GM12875 (cell line): ENCODE results near the gene SAMD4B.

ENCODE experiments used
- H3K4me3 ChIP-seq: one replicate; pipeline ENCODE4 v1.5.1; 2011; ENCODE audit warnings: low read depth, low read length, control low read depth
- TF ChIP-seq, protein P1 (sequence below): IDR thresholded peaks from 2 replicates; pipeline ENCODE4 v1.5.1; 2011; ENCODE audit warnings: low read depth, mild to moderate bottlenecking, control low read depth, inconsistent platforms, low read length, moderate library complexity, borderline replicate concordance; ENCODE audit not compliant: insufficient read depth

The SAMD4B gene

DNA sequence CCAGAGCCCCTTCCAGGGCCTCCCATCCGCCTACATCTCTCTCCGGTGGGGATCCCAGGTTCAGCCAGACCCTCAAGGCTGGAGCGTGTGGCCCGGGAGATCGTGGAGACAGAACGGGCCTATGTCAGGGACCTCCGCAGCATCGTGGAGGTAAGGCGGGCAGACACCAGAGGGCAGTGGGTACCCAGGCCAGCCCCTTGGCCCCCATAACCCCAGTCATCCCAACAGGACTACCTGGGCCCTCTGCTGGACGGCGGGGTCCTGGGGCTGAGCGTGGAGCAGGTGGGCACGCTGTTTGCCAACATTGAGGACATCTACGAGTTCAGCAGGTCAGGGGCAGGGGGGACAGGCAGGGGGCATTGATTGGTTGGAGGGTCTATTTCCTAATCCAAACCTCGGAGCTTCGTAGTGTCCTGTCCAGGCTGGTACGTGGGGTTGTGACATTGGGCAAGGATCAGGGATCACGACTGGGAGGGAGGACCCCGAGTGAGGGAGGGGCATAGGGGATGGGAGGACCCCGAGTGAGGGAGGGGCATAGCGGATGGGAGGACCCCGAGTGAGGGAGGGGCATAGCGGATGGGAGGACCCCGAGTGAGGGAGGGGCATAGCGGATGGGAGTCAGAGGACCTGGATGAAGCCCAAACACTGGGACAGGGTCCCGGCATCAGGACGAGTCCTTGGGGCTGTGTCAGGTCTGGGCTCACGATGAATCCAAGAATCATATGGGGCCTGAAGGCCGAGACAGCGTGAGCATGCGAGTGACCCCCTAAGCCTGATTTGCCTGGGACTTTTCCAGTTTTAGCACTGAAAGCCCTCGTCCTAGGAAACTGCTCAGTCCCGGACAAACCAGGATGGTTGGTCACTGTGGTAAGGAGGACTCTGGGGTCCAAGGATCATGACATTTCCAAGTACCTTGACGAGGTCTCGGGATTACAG, 73.2 kb downstream of the SAMD4B start:
- TF ChIP-seq, protein P1, sequence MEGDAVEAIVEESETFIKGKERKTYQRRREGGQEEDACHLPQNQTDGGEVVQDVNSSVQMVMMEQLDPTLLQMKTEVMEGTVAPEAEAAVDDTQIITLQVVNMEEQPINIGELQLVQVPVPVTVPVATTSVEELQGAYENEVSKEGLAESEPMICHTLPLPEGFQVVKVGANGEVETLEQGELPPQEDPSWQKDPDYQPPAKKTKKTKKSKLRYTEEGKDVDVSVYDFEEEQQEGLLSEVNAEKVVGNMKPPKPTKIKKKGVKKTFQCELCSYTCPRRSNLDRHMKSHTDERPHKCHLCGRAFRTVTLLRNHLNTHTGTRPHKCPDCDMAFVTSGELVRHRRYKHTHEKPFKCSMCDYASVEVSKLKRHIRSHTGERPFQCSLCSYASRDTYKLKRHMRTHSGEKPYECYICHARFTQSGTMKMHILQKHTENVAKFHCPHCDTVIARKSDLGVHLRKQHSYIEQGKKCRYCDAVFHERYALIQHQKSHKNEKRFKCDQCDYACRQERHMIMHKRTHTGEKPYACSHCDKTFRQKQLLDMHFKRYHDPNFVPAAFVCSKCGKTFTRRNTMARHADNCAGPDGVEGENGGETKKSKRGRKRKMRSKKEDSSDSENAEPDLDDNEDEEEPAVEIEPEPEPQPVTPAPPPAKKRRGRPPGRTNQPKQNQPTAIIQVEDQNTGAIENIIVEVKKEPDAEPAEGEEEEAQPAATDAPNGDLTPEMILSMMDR = no peak
- H3K4me3 ChIP-seq = no peak overlapping the region

DNA sequence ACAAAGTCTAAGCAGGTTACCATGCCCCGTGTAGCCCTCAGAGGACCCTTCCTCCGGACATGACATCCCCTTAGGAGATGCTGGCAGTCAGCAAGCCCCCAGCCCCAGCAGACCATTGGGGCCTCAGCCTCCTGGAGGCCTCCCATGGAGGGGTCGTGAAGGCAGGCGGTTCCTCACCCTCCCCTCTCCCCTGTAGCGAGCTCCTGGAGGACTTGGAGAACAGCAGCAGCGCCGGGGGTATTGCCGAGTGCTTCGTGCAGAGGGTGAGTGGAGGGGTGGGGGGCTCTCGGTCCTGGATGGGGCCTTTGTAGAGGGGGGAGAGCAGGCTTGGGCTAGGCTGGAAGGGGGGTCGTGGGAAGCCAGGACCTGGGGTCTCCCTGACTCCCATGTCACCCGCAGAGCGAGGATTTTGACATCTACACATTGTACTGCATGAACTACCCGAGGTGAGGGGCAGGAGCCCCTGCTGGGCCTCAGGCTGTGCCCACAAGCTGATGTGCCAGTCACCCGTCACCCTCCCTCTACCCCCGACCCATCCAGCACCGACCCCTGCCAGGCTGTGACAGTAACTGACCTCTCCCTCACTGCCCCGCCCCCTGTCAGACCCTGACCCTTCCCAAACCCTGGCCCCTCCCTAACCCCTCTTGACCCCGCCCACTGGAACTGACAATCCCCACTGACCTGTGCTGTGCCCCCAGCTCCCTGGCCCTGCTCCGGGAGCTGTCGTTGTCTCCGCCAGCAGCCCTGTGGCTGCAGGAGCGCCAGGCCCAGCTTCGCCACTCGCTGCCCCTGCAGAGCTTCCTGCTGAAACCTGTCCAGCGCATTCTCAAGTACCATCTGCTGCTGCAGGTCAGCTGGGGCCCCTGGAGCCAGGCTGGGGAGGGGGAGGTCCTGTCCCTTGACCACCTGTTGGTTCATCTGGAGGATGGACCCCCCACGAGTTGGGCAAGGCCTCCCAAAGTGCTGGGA, 74.2 kb downstream of the SAMD4B start:
- TF ChIP-seq, protein P1 = no peak
- H3K4me3 ChIP-seq = no peak overlapping the region

DNA sequence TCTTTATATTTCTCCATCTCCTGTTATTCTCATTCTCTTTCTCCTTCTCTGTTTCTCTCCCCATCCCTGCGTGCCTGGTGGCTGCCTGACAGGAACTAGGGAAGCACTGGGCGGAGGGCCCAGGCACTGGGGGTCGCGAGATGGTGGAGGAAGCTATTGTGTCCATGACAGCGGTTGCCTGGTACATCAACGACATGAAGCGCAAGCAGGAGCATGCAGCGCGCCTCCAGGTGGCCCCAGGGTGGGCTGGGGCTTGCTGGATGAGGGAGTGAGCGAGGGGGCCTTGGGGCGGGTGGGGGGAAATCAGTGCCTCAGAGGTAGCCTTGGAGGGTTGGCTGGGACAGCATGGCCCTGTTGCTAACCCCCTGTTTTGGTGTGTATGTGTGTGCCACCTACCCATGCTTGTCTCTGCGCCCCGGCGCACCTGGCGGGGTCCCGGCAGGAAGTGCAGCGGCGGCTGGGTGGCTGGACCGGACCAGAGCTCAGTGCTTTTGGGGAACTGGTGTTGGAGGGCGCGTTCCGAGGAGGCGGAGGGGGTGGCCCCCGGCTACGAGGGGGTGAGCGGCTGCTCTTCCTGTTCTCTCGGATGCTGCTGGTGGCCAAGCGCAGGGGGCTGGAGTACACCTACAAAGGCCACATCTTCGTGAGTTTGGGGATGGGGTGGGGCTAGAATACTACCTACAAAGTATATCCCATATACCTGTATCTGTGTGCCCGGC, 75.4 kb downstream of the SAMD4B start:
- TF ChIP-seq, protein P1 = no peak
- no peak overlapping the region for H3K4me3 ChIP-seq

DNA sequence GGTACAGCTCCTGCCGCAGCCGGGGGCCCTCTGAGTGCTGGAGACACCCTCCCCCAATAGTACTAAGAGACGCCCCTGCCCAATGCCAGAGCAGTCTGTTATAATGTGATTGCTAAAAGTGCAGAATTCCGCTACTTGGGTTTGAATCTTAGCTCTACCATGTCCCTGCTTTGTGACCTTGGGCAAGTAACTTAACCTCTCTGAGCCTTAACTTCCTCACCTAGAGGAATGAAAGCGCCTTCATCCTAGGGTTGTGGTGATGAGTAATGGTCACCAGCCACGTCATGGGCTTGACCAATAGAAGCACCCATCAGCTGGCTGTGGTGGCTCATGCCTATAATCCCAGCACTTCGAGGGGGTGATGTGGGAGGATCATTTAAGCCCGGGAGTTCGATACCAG, 76.8 kb downstream of the SAMD4B start:
- no peak overlapping the region for H3K4me3 ChIP-seq
- TF ChIP-seq, protein P1 = no peak

DNA sequence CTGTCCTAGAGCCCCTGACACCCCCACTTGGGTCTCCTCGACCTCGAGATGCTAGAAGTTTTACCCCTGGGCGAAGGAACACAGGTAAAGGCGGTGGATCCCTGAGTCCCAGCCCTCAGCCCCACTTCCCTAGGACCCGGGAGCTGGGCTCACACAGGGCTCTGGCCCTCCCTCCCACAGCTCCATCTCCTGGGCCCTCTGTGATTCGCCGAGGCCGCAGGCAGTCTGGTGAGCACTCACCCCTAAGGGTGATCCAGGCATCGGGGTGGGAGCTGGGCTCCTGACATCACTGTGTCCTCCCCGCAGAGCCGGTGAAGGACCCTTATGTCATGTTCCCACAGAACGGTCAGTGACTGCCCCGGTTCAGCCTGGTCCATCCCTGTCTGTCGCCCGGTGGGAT, 78.5 kb downstream of the SAMD4B start:
- TF ChIP-seq, protein P1 = no peak
- no peak overlapping the region for H3K4me3 ChIP-seq

DNA sequence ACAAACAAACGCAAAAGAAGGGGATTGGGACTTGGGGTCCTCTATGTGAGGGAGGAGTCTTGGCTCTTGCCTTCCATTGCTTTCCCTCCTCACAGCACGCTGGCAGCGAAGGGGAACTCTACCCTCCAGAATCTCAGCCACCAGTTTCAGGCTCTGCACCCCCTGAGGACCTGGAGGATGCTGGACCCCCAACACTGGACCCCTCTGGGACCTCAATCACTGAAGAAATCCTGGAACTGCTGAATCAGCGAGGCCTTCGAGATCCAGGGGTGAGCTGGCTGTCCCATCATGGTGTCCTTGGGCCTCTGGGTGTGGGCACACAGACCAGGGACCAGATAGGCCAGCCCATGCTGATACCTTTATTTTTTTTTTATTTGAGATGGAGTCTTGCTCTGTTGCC, 79.8 kb downstream of the SAMD4B start:
- TF ChIP-seq, protein P1 = no peak
- no peak overlapping the region for H3K4me3 ChIP-seq
